Stimulated activated naive CD8-positive, alpha-beta T cell treated with anti-CD3 and anti-CD28 coated beads, Interleukin-15, Interleukin-2, amounts not matched to agents 100 ng/mL and 50 ng/mL, for 24 hours (primary cell): ENCODE measurements around the gene DNAJC18.
"Not testable (repeated sequence)": the region's sequence is repeated elsewhere in the genome, so short reads cannot be mapped to it uniquely, and the experiment has no call there.

Experiments
- H3K27ac Mint-ChIP-seq: one replicate; pipeline ENCODE4 v1.8.0; 2021; ENCODE audit warnings: mild to moderate bottlenecking, mixed read lengths
- H3K27me3 Mint-ChIP-seq: one replicate; pipeline ENCODE4 v1.8.0; 2021; ENCODE audit warnings: mixed read lengths
- H3K36me3 Mint-ChIP-seq: one replicate; pipeline ENCODE4 v1.8.0; 2021; ENCODE audit warnings: low read depth, mixed read lengths
- H3K4me1 Mint-ChIP-seq: one replicate; pipeline ENCODE4 v1.8.0; 2021; ENCODE audit warnings: low read depth, mixed read lengths
- H3K4me3 Mint-ChIP-seq: one replicate; pipeline ENCODE4 v1.8.0; 2021; ENCODE audit warnings: mild to moderate bottlenecking, mixed read lengths
- H3K9me3 Mint-ChIP-seq: one replicate; pipeline ENCODE4 v1.8.0; 2021; ENCODE audit warnings: mixed read lengths

DNAJC18 gene

GRCh38 chr5:139422307-139422893, 16.9 kb downstream of the DNAJC18 start:
- H3K27ac Mint-ChIP-seq, result no peak overlapping the region
- H3K27me3 Mint-ChIP-seq, result no peaks in the 10 kb centered on the region
- peaks cover 15% of the 10 kb centered on the region for H3K4me1 Mint-ChIP-seq
- no peaks in the 10 kb centered on the region for H3K9me3 Mint-ChIP-seq
- H3K4me3 Mint-ChIP-seq, result no peak overlapping the region
- H3K36me3 Mint-ChIP-seq, result peaks cover 56% of the 10 kb centered on the region

- H3K27me3 Mint-ChIP-seq, result no peaks in the 10 kb centered on the region
- peaks cover 44% of the 10 kb centered on the region for H3K4me1 Mint-ChIP-seq
- no peak overlapping the region for H3K27ac Mint-ChIP-seq
- peaks cover 57% of the 10 kb centered on the region for H3K36me3 Mint-ChIP-seq
- H3K9me3 Mint-ChIP-seq, result no peaks in the 10 kb centered on the region
- H3K4me3 Mint-ChIP-seq, result no peak overlapping the region
Observed at GRCh38 chr5:139419226-139420192, 19.8 kb downstream of the DNAJC18 start.

- H3K27me3 Mint-ChIP-seq, result no peaks in the 10 kb centered on the region
- H3K9me3 Mint-ChIP-seq, result no peaks in the 10 kb centered on the region
- peaks cover 56% of the 10 kb centered on the region for H3K36me3 Mint-ChIP-seq
- H3K4me1 Mint-ChIP-seq, result peaks cover 52% of the 10 kb centered on the region
- H3K27ac Mint-ChIP-seq, result no peak overlapping the region
- no peak overlapping the region for H3K4me3 Mint-ChIP-seq
Observed at GRCh38 chr5:139418793-139419192, 20.5 kb downstream of the DNAJC18 start.

- Mint-ChIP-seq H3K36me3 (peaks cover 60% of the 10 kb centered on the region), H3K4me3 (peak overlapping the region; percentile 17), H3K4me1 (peaks cover 62% of the 10 kb centered on the region), H3K27ac (peak overlapping the region; percentile 80), H3K27me3 (no peaks in the 10 kb centered on the region), H3K9me3 (no peaks in the 10 kb centered on the region)
Observed at GRCh38 chr5:139417214-139417613, 22.1 kb downstream of the DNAJC18 start.

- Mint-ChIP-seq H3K27ac (peak overlapping the region; percentile 87), H3K36me3 (peaks cover 58% of the 10 kb centered on the region), H3K4me3 (no peak overlapping the region), H3K27me3 (no peaks in the 10 kb centered on the region), H3K9me3 (no peaks in the 10 kb centered on the region), H3K4me1 (peaks cover 60% of the 10 kb centered on the region)
Observed at GRCh38 chr5:139416651-139417050, 22.7 kb downstream of the DNAJC18 start.

GRCh38 chr5:139415869-139416268, 23.5 kb downstream of the DNAJC18 start:
- Mint-ChIP-seq H3K4me1 (peaks cover 60% of the 10 kb centered on the region), H3K4me3 (peak overlapping the region; percentile 79), H3K27me3 (no peaks in the 10 kb centered on the region), H3K36me3 (peaks cover 63% of the 10 kb centered on the region), H3K9me3 (no peaks in the 10 kb centered on the region), H3K27ac (peak overlapping the region; percentile 87)

- H3K9me3 Mint-ChIP-seq, result no peaks in the 10 kb centered on the region
- peak overlapping the region; percentile 79 for H3K4me3 Mint-ChIP-seq
- H3K4me1 Mint-ChIP-seq, result peaks cover 60% of the 10 kb centered on the region
- H3K27me3 Mint-ChIP-seq, result no peaks in the 10 kb centered on the region
- H3K36me3 Mint-ChIP-seq, result peaks cover 59% of the 10 kb centered on the region
- peak overlapping the region; percentile 87 for H3K27ac Mint-ChIP-seq
Observed at GRCh38 chr5:139415221-139415861, 24.0 kb downstream of the DNAJC18 start.

- H3K36me3 Mint-ChIP-seq, result peaks cover 52% of the 10 kb centered on the region
- peaks cover 60% of the 10 kb centered on the region for H3K4me1 Mint-ChIP-seq
- peak overlapping the region; percentile 79 for H3K4me3 Mint-ChIP-seq
- no peaks in the 10 kb centered on the region for H3K27me3 Mint-ChIP-seq
- H3K9me3 Mint-ChIP-seq, result no peaks in the 10 kb centered on the region
- H3K27ac Mint-ChIP-seq, result peak overlapping the region; percentile 87
Observed at GRCh38 chr5:139414581-139415130, 24.7 kb downstream of the DNAJC18 start.

- peak overlapping the region; percentile 79 for H3K4me3 Mint-ChIP-seq
- H3K4me1 Mint-ChIP-seq, result peaks cover 60% of the 10 kb centered on the region
Observed at GRCh38 chr5:139413963-139414362, 25.4 kb downstream of the DNAJC18 start.

GRCh38 chr5:139413153-139413552, 26.2 kb downstream of the DNAJC18 start:
- peaks cover 56% of the 10 kb centered on the region for H3K4me1 Mint-ChIP-seq
- no peak overlapping the region for H3K4me3 Mint-ChIP-seq
- no peaks in the 10 kb centered on the region for H3K27me3 Mint-ChIP-seq
- H3K36me3 Mint-ChIP-seq, result peaks cover 39% of the 10 kb centered on the region
- peak overlapping the region; percentile 87 for H3K27ac Mint-ChIP-seq
- H3K9me3 Mint-ChIP-seq, result no peaks in the 10 kb centered on the region

More at GRCh38 chr5:139413963-139414362, 25.4 kb downstream of the DNAJC18 start:
- H3K27me3 Mint-ChIP-seq, result no peaks in the 10 kb centered on the region
- H3K9me3 Mint-ChIP-seq, result no peaks in the 10 kb centered on the region
- peak overlapping the region; percentile 87 for H3K27ac Mint-ChIP-seq
- peaks cover 47% of the 10 kb centered on the region for H3K36me3 Mint-ChIP-seq

GRCh38 chr5:139410993-139411828, 28.1 kb downstream of the DNAJC18 start:
- H3K4me1 Mint-ChIP-seq, result peaks cover 44% of the 10 kb centered on the region
- no peak overlapping the region for H3K27ac Mint-ChIP-seq
- no peak overlapping the region for H3K4me3 Mint-ChIP-seq
- peaks cover 32% of the 10 kb centered on the region for H3K36me3 Mint-ChIP-seq
- no peaks in the 10 kb centered on the region for H3K9me3 Mint-ChIP-seq
- H3K27me3 Mint-ChIP-seq, result no peaks in the 10 kb centered on the region

- Mint-ChIP-seq H3K4me3 (no peak overlapping the region), H3K27me3 (no peaks in the 10 kb centered on the region), H3K4me1 (peaks cover 36% of the 10 kb centered on the region), H3K9me3 (no peaks in the 10 kb centered on the region), H3K27ac (no peak overlapping the region), H3K36me3 (peaks cover 28% of the 10 kb centered on the region)
Observed at GRCh38 chr5:139410121-139410992, 29.0 kb downstream of the DNAJC18 start.

GRCh38 chr5:139409116-139409515, 30.2 kb downstream of the DNAJC18 start:
- H3K9me3 Mint-ChIP-seq, H3K27ac Mint-ChIP-seq, H3K4me3 Mint-ChIP-seq, H3K27me3 Mint-ChIP-seq: not testable (repeated sequence)
- Mint-ChIP-seq H3K36me3 (peaks cover 22% of the 10 kb centered on the region), H3K4me1 (peaks cover 35% of the 10 kb centered on the region)
